ENCODE measurements around the gene ZDHHC14.
"Not testable (repeated sequence)": the region's sequence is repeated elsewhere in the genome, so short reads cannot be mapped to it uniquely, and the experiment has no call there.

ZDHHC14 gene

DNA sequence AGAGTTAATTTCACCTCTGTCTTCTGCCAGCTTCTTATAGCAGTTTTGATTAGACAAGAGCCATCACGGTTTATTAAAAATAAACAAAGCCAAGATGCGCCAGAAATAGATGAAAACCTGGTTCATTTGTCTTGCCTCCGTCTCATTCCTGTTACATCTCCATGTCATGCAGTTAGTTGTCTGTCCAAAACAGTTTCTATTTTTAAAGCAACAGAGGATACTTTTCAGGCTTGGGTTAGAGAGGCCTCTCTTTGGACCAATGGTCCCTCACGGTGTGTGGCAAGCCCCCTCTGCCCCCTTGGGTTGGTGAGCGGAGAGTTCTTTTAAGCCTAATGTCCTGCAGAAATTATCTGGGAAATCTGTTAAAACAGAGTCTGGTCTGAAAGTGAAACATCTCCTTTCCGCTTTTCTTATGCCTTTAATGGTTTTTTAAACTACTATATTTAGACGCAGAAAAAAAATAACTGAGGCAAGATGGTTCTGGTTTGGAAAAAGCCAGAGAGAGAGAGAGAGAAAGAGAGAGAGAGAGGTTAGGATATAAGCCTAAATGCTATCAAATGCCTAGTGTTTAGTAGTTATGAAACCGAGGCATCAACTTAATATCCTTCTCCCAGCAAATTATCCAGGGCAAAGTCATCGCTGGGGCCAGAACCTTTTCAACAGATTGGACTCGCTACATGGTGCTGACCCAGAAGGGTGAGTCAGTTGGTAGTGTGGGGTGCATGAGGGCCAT lies 64.5 kb downstream of the ZDHHC14 start:
- no peak for DNase-seq

DNA sequence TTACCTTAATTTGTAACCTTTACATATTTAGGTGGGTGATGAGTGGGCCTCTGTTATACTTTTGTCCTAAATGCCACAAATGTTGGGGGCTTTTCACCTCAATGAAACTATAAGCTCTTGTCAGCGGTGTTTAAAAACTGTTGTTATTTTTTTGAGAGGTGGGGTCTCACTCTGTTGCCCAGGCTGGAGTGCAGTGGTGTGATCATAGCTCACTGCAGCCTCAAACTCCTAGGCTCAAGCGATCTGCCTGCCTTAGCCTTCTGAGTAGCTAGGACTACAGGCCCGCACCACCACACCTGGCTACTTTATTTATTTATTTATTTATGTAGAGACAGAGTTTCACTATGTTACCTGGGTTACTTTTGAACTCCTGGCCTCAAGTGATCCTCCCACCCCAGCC lies 66.7 kb downstream of the ZDHHC14 start:
- no peak for DNase-seq

DNA sequence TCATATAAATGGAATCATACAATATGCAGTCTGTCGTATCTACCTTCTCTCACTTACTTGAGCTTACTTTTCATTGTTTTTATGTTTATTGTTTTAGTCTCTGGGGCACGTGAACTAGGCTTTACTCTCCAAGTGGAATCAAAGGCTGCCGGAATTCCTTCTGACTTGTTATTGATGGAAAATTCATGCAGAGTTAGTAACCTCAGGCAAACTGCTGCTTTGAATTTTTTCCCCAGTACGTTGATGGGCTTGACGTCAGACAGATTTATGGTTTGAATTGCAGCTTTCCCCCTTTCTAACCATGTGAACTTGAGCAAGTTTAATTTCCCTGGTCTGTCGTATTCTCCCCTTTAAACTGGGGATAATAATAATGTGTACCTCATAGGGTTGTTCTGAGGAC lies 68.6 kb downstream of the ZDHHC14 start:
- no peak for DNase-seq

DNA sequence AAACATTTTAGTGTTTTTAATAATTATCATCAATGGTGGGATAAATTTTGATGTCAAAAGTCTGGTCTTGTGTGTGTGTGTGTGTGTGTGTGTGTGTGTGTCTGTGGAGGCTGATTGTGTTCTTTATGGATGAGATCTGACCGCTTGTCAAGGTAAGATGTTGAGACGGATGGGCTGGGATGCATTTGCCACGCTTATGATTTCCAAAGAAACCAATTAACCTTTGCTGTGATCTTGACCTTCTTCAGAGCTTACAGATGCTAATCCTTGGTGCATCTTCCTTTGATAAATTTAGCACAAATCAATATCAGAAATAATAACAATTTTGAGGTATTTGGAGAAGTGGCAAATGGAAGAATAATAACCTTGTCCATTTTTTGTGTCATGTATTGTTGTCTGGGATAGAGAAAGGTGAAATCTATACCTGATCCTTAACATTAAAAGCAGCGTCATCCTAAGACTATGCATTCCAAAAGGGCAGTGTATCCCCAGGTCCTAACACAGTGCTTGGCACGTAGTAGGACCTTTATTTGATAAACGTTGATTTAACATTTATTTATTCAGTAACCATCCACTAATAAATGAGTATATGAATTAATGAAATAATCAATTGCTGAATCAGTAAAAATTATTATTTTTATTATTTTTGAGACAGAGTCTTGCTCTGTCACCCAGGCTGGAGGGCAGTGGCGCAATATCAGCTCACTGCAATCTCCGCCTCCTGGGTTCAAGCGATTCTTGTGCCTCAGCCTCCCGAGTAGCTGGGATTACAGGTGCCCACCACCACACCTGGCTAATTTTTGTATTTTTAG lies 70.1 kb downstream of the ZDHHC14 start:
- no peak for DNase-seq

DNA sequence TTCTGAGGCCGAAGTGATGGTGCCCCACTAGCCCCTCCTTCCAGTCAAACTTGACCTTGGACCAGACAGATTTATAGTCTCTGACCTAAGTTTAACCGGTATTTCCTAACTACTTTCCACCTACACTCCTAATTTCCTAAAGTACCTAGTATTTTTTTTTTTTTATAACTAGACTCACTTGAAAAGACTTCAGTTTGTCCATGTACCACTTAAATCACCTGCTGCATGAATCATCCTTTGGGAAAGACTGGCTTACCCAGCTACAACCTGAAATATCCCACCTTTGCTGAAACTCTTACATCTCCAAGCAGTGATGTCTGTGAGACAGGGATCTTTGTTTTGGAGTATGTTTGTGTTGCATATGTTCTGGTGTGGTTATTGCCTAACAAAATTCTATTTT lies 71.1 kb downstream of the ZDHHC14 start:
- DNase-seq: no peak

DNA sequence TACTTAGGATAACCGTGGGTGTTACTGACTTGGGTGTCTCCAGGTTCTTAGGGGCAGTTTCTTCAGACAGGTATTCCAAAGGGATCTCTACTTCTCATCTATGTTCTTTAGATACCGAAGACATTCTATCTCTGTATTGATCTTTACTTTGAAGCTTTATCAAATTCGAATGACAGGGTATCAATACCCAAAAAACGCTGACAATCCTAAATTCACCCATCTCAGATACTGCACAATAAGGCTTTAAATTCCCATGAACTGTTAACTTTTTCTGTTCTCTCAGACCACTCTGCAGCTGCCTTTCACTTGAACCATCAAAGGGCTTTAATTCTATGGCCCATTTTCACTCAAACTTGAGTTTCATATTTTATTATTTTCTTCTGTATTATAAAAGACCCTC lies 72.1 kb downstream of the ZDHHC14 start:
- DNase-seq: no peak

DNA sequence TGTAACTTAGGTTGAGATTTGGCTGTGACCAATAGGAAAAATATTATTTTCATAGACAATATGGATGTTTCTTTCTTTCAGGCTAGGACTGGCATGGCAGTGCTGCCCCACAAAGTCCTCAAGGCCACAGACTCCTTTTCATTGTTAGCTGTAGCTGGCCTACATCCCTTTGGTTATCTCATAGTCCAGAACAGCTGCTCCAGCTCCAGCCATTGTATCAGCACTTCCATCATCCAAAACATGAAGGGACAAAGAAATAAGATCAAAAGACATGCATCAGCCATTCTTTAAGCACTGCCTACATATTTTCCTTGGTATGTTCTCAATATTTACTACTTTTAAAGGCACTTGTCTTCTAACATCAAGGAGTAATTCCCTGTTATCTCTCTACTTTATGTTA lies 73.0 kb downstream of the ZDHHC14 start:
- no peak for DNase-seq

DNA sequence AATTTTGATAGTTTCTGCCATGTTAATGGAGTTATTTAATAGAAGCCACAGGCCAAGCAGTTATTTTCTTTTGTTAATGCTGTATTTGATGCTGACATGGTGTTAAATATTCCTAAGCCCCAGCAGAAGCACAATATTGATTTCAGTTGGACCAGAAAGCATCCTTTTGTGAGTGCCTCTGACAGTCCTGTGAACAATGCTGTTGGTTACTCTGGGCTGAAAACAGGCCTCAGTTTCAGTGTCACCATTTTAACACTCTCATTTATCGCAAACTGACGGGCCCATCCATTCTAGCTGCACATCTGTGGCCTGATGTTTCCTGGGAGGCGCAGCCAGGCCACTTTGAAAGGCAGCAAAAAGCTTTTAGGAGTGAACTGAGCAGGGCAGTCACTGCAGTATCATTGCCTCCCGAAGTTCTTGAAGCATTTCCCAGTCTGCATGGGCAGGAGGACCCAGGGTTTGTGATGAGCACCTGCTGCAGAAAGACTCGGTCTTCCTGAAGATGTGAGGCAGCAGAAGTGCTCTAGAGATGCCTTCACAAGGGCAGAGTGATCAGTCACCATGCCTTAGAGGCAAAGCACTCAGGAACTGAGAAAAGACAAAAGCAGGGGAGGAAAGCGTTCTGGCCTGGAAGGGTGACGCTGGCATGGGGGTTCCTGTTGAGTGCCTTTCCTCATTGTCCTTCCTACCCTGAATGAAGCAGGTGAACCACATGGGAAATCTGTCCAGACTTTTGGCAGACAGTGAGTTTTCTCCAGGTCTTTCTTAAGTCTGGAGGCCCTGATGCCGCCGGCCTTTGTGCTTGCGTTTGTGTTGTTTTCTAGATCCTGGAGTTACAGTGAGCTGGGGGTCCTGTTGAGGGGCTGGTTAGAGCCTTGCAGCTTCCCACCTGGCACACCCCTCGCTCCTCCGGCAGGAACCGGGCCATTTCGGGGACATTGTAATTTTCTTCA lies 74.0 kb downstream of the ZDHHC14 start:
- DNase-seq: peak; percentile 44

DNA sequence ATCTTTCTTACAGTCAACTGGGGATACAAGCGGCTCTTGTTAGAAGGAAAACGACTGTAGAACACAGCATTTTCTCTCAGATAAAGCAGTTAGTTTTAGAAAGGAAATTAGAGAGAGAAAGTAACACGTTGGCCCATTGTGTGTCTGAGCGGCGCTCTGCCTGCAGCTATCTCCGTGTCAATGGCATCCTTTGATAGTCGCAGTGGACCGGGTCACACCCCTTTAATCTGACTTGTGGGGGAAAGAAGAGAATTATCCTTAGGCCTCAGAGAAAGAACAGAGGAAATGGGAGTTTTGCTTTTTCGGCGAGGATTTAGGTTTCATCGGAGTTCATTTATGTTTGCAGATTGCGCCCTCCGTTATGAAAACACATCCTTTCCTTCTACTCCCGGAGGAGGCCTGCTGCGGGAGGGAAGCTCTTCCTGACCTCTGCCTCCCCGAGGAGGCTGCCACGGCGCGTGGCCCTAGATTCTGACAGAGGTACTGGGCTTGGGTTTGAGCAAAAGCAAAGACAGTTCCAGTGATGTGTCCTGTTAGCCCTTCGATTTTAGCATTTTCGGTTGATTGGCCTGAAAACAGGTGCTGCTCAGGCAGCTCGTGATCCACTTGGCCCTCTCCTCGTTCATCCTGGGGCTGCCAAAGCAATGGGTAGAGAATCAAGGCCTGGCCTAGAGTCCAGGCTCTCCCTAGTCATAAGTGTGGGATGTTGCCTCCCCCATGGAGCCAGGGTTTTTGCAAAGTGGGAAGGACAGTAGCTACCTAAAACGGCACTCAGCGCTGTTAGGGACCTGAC lies 74.9 kb downstream of the ZDHHC14 start:
- DNase-seq: no peak

DNA sequence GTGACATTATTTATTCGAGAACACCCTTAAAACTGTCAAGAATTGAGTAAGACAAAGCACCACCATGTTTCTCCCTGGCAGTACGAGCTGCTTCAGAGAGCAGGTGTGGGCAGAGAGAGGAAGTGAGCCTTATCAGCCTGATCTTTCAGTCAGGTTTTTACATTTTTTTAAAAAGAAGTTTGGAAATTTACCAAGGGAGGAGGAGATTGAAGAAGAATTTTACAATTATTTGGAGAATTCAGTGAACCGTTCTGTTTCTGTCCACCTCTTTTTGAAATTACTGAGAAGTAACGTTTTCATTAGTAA lies 75.5 kb downstream of the ZDHHC14 start:
- DNase-seq: no peak

DNA sequence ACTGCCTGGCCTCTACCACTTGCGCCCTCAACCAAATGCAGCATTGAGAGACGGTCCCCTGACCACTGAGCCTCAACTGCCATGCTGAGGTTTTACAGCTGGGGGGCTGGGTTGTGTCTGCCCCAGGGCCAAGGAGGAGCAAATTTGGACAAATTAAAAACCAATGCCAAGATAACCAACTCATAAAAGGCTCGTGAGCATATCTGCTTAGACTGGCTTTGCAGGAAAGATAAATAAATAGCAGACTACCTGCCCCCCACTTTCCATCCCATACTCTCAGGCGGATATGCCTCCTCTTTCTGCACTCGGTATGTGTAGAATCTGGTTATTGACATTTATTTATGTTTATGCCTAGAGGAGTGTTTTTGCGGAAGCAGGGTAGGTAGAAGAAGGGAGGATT lies 76.8 kb downstream of the ZDHHC14 start:
- no peak for DNase-seq

DNA sequence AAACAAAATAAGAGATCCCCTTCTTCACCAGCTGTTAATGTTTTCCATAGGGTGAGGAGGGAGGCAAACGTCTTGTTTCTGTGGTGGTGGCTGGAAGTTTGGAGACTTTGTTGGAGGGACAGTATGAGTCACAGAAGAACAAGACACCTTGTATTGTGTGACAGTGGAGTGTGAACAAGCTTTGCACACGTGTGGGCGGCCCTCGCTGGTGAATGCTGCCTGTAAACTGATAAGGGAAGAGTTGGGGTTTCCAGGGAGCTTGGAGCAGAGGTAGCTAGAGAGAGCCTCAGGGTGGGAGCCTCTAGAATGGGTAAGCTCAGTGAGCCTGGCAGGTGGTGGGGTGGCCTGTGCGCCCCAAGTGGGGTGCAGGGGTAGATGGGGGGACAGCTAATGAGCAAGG lies 78.3 kb downstream of the ZDHHC14 start:
- no peak for DNase-seq

DNA sequence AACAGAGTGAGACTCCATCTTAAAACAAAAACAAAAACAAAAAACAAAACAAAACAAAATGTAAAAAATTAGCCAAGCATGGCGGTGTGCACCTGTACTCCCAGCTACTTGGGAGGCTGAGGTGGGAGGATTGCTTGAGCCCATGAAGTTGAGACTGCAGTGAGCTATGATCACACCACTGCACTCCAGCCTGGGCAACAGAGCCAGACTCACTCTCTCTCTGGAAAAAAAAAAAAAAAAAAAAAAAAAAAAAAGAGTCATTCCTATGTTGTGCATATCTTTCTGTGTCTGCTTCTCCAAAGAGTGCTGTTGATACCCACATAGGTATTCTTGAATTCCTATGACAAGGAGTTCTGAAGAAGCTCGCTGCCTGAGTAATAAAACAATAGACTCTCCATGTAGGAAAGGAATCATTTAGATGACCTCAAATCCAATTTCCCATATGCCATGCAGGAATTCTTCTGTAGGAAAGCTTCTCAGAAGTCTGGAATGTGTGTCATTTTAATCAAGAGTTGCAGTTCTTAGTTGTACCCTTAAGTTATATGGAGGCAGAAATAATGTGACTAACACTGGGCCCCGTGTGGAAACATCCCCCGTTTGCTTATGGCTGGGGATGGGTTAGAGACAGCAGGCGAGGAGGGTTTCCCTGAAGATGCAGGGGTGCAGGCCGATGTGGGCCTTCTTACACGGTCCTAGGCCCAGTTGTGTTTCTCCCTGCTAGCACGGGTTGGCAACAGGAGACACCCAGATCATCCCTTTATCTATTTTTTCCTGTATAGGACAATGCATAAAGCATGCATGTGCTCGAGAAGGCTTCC lies 79.4 kb downstream of the ZDHHC14 start:
- no peak for DNase-seq

DNA sequence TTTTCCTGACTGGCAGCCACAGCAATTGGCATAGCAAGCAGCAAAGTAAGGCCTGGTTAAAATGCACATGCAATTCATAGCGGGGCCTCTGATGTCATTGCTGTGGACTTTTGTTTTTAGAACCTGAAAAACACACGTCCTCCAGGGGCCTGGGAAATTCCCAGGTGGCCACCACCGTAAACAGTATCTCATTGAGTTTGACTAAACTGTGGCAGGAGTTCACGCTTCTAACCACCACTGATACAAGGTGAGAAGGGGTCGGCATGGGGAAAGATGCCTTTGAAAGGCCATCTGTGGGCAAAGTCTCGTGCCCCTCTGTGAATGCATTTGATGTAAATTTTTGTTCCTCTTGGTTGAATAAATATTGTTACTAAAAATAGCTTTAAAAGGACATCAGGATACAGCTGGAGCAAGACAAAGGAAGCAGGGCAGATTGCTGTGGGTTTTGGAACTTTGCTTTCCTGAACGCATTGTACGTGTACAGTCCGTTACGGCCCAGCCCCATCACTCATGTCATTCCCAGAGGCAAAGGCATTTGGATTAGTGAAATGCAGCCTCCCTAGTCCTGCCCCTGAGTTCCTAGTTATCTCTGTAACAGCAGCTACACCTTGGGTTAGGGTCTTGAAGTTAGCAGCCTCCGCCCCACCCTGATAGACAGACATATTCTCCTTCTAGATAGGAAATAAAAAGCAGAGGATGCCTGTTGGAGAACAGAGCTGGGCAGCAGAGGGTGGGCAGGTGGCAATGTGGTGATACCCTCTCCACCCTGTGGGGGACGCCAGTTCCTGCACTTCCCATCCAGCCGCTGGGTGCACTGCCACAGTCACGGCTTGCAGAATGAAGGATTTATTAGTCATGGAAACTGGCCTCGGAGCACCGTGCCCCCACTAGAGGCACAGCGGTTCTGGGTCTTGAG lies 80.3 kb downstream of the ZDHHC14 start:
- DNase-seq: no peak

DNA sequence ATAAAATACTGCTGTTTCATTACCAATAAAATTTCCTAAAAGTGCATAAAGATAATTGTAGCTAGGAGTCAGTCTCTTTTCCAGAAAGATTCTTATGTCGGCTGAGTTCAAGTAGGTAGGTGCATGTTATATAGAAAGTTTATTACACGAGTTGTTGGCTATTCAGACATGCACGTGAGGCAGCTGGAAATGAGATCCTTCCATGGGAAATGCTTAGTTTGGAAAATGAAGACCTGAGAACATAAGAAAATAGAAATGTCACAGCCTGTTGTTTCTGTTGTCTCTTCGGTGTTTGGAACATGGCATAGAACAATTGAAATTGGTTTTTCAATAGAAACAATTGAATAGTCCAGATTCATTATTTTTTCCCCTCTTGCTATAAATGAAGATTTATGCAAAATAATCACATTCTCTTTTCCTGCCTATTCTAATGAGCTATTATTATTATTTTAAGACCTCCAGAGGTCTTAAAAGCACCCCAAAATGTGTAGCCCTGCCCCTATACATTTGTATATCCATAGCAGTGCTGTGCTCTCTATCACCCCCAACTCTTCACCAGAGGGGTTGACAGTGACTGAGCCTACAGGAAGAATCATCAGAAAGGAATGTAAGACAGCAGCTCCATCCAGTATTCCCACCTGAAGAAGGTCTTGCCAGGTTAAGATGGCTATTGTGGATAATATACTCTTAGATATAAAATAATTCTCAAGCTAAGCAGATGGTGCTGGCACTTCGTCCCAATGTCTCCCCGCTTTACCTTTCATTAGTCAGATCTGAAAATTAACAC lies 82.2 kb downstream of the ZDHHC14 start:
- no peak for DNase-seq

DNA sequence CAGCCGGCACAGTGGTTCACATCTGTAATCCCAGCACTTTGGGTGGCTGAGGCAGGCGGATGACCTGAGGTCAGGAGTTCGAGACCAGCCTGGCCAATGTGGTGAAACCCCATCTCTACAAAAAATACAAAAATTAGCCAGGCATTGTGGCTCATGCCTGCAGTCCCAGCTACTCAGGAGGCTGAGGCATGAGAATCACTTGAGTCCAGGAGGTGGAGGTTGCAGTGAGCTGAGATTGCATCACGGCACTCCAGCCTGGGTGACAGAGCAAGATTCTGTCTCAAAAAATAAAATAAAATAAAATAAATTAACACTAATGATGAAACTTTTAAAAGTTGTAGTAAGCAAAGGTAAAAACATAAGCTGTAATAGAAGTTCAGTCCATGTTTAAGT lies 82.7 kb downstream of the ZDHHC14 start:
- not testable (repeated sequence) for DNase-seq

DNA sequence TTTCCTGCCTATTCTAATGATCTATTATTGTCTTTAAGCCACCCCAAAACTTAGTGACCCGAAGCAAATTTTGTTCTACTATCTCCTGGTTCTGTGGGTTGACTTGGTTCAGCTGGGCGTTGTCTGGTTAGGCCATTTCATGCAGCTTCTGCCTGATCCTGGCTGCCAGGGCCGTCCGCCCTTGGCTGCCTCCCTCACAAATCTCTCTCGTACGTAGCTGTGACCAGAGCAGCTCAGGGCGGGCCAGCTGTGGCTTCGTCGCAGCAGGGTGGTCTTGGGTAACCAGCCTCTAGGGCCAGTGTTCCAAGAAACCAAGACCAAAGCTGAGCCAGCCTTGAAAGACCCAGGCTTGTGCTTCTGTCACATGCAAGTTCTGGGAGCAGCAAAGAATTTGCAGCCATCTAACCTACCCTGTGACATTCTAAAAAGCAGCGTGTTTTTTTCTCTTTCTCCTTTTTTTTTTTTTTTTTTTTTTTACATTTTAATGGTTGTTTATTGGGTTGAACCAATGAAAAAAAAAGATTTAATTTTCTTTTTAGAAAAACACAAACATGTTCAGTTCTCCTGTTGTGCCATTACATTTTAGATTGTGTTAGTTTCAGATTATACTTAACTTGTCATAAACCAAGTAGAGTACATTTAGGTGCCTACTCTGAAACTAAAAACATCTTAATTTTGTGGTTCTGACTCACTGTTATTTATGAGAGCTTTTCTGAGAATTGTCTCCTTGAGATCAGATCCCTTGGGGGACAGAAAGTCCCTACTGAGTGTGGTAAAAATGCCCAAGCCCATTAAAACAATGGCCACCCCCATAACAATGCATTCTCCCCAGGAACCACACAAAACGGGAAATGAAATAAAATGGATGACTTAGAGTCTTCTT lies 83.9 kb downstream of the ZDHHC14 start:
- DNase-seq: no peak

DNA sequence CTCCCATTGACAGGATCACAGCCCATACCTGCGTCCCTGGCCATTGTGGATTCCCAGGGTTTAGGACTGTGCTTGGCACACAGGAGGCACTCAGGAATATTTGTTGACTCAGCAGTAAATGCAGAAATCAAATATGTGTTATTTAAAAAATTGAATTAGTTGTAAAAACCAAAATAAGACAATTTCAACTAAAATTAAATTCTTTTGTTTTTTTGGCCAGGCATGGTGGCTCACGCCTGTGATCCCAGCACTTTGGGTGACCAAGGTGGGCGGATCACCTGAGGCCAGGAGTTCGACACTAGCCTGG lies 85.3 kb downstream of the ZDHHC14 start:
- no peak for DNase-seq

DNA sequence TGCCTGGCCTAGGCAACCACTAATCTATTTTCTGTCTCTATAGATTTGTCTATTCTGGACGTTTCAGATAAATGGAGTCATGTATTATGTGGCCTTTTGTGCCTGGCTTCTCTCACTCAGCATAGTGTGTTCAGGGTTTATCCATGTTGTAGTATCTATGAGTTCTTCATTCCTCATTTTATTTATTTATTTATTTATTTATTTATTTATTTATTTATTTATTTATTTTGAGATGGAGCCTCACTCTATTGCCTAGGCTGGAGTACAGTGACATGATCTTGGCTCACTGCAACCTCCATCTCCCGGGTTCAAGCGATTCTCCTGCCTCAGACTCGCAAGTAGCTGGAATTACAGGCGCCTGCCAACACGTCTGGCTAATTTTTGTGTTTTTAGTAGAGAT lies 86.3 kb downstream of the ZDHHC14 start:
- not testable (repeated sequence) for DNase-seq
